ENCODE results near the gene CA11. TPM values are rescaled to one million over a fixed set of nuclear protein-coding genes. Genes with fewer than 3 reads are reported as not detected.

The CA11 gene
- total and polyA plus RNA-seq, 9 of the 15 experiments (the other 6 are each of a cell fraction or from before 2014, with no cell fraction given), result 2.9 to 19.9 (median 8.3) TPM

GRCh38 chr19:48633148-48634035 lies 12.6 kb downstream of the CA11 start (continued):
- no peak for TF ChIP-seq ZNF174 (CRISPR knock-in tag; IDR thresholded peaks at IDR 0.05)
- TF ChIP-seq DEAF1 (CRISPR knock-in tag; IDR thresholded peaks at IDR 0.05), result no peak
- TF ChIP-seq CAMTA2 (CRISPR knock-in tag; conservative IDR thresholded peaks at IDR 0.05), result no peak
- peak; percentile 85 for TF ChIP-seq SMARCA5 (IDR thresholded peaks at IDR 0.05)
- no peak; a peak in 2 of 4 replicates for TF ChIP-seq ARNT (IDR thresholded peaks at IDR 0.05)
- no peak for TF ChIP-seq FIP1L1 (IDR thresholded peaks at IDR 0.05; ENCODE audit: low read depth, low read length, poor library complexity, severe bottlenecking)
- TF ChIP-seq SMARCC2 (IDR thresholded peaks at IDR 0.05; ENCODE audit: low read depth), result no peak
- no peak for TF ChIP-seq ATF1 (CRISPR knock-in tag; IDR thresholded peaks at IDR 0.05)
- no peak for TF ChIP-seq ATF1 (tag; IDR thresholded peaks at IDR 0.05)
- no peak for TF ChIP-seq SPI1 (IDR thresholded peaks at IDR 0.05; ENCODE audit: borderline replicate concordance, low read depth, low read length)
- no peak for TF ChIP-seq SNRNP70 (optimal IDR thresholded peaks at IDR 0.05; ENCODE audit: low read depth, low read length)
- no peak for TF ChIP-seq PHF20 (IDR thresholded peaks at IDR 0.05; ENCODE audit: partially characterized antibody)
- TF ChIP-seq TOE1 (IDR thresholded peaks at IDR 0.05; ENCODE audit: borderline replicate concordance), result no peak
- no peak for TF ChIP-seq TOE1 (CRISPR knock-in tag; IDR thresholded peaks at IDR 0.05; ENCODE audit: borderline replicate concordance, low read depth)
- TF ChIP-seq ZNF583 (CRISPR knock-in tag; IDR thresholded peaks at IDR 0.05), result peak; percentile 27; the same call in 1 of the 2 replicates
- TF ChIP-seq DIDO1 (tag; IDR thresholded peaks at IDR 0.05; ENCODE audit: low read depth), result no peak
- TF ChIP-seq PRPF4 (IDR thresholded peaks at IDR 0.05; ENCODE audit: insufficient read depth, low read depth, low read length, poor library complexity, severe bottlenecking), result no peak
- TF ChIP-seq MTA1 (IDR thresholded peaks at IDR 0.05; ENCODE audit: borderline replicate concordance), result no peak
- no peak for TF ChIP-seq TBP (optimal IDR thresholded peaks at IDR 0.05; ENCODE audit: low read depth, low read length)
- TF ChIP-seq ZNF197 (CRISPR knock-in tag; IDR thresholded peaks at IDR 0.05; ENCODE audit: low read depth), result no peak
- no peak for TF ChIP-seq TCF15 (CRISPR knock-in tag; IDR thresholded peaks at IDR 0.05)
- TF ChIP-seq HIVEP1 (CRISPR knock-in tag; IDR thresholded peaks at IDR 0.05), result no peak
- TF ChIP-seq PHF21A (IDR thresholded peaks at IDR 0.05; ENCODE audit: borderline replicate concordance, low read depth), result no peak
- no peak for TF ChIP-seq MLX (CRISPR knock-in tag; conservative IDR thresholded peaks at IDR 0.05)
- no peak for TF ChIP-seq TFE3 (CRISPR knock-in tag; IDR thresholded peaks at IDR 0.05)

Data from K562 (cell line).